Smooth muscle cell of bladder (primary cell): ENCODE data around the gene ATP1A3. TPM values are rescaled to one million over a fixed set of nuclear protein-coding genes. Genes with fewer than 3 reads are reported as not detected.

ENCODE experiments used
- total RNA-seq: library from RNA; depleted of rRNA; stranded (reverse); fragments of >200 nt; gene quantifications from 2 replicates; pipeline ENCODE4 v1.2.3, GENCODE V29; 2014

The ATP1A3 gene
- under 0.01 and 0.09 TPM in 2 replicates for total RNA-seq

GRCh38 chr19:41993612-41994483 is at the start of gene ATP1A3:
Gene ATP1A3, minus strand, starts transcription at chr19:41994230. Its CDS starts 154 bp downstream, at chr19:41994076.

GRCh38 chr19:41959056-41960053 is 34.7 kb downstream of the ATP1A3 start, which contains the start of gene RABAC1:
Gene RABAC1, minus strand, starts transcription at chr19:41959321. Its CDS starts 29 bp downstream, at chr19:41959292.

DNA sequence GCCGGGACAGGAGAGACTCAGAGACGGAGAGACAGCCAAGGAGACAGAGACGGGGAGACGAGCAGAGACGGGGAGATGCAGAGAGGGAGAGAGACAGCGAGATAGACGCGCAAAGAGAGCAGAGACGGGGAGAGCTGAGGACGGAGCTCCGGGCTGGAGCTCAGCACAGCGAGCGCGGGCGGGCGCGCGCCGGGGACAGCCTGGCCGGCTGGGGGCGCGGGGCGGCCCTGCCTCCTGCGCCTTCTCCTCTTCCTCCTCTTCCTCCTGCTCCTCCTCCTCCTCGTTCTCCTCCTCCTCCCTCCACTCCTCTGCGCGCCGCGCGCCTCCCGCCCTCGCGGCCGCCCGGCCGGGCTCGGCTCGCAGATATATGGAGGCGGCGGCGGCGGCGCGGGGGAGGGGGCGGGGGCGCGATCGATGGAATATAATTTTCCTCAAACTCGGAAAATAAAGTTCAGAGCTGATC is 65.8 kb downstream of the ATP1A3 start, which contains the start of gene ERFL:
Gene ERFL (minus strand): TSS at position 229 of the 463 bp plus-strand sequence. CDS start 15,530 bp downstream, outside the sequence.

Other genes starting within 250 kb of the ATP1A3 start
- not detected in 2 replicates for gene CEACAM6, start 238.7 kb downstream of the ATP1A3 start, total RNA-seq
- gene CEACAM3, start 197.6 kb downstream of the ATP1A3 start, total RNA-seq = not detected in 2 replicates
- not detected in 2 replicates for gene LYPD4, start 149.5 kb downstream of the ATP1A3 start, total RNA-seq
- not detected in 2 replicates for gene DMRTC2, start 149.2 kb downstream of the ATP1A3 start, total RNA-seq
- 1,503 and 2,258 TPM in 2 replicates for gene RPS19, start 134.0 kb downstream of the ATP1A3 start, total RNA-seq
- not detected in 2 replicates for gene CD79A, start 117.0 kb downstream of the ATP1A3 start, total RNA-seq
- gene ARHGEF1, start 111.0 kb downstream of the ATP1A3 start, total RNA-seq = 23.9 and 26.2 TPM in 2 replicates
- gene ERFL, start 65.8 kb downstream of the ATP1A3 start, total RNA-seq = under 0.01 and 0.09 TPM in 2 replicates
- 312 and 378 TPM in 2 replicates for gene RABAC1, start 34.9 kb downstream of the ATP1A3 start, total RNA-seq
- not detected in 2 replicates for gene GRIK5, start 76.0 kb upstream of the ATP1A3 start, total RNA-seq
- 5.4 and 7.1 TPM in 2 replicates for gene ZNF574, start 81.9 kb upstream of the ATP1A3 start, total RNA-seq
- gene POU2F2, start 138.2 kb upstream of the ATP1A3 start, total RNA-seq = under 0.01 TPM in 2 replicates
- gene DEDD2, start 223.4 kb upstream of the ATP1A3 start, total RNA-seq = 13.2 and 13.7 TPM in 2 replicates
- gene ZNF526, start 226.1 kb upstream of the ATP1A3 start, total RNA-seq = 5.7 and 8.4 TPM in 2 replicates
- gene GSK3A, start 248.4 kb upstream of the ATP1A3 start, total RNA-seq = 5.3 and 7.7 TPM in 2 replicates